NCI-H2196 (cell line): ENCODE data around the gene SMKR1.
"Not testable (repeated sequence)": the region's sequence is repeated elsewhere in the genome, so short reads cannot be mapped to it uniquely, and the experiment has no call there.

ENCODE experiments used
- DNase-seq: peaks from one replicate; lab custom pipeline; 2025; ENCODE audit not compliant: unreplicated experiment; lab: John Stamatoyannopoulos, UW

SMKR1 gene

GRCh38 chr7:129524405-129524804, 22.1 kb downstream of the SMKR1 start:
- not testable (repeated sequence) for DNase-seq

- DNase-seq: no peak
Measured at GRCh38 chr7:129525225-129525862, 23.0 kb downstream of the SMKR1 start.

GRCh38 chr7:129529643-129530042, 27.3 kb downstream of the SMKR1 start:
- DNase-seq: no peak

- DNase-seq: no peak
Measured at GRCh38 chr7:129530795-129531391, 28.6 kb downstream of the SMKR1 start.

- DNase-seq: no peak
Measured at GRCh38 chr7:129531721-129532120, 29.4 kb downstream of the SMKR1 start.

- DNase-seq: no peak
Measured at GRCh38 chr7:129532375-129532774, 30.0 kb downstream of the SMKR1 start.

- not testable (repeated sequence) for DNase-seq
Measured at GRCh38 chr7:129534558-129535274, 32.4 kb downstream of the SMKR1 start.

GRCh38 chr7:129535896-129536295, 33.6 kb downstream of the SMKR1 start:
- DNase-seq: no peak

GRCh38 chr7:129536323-129536722, 34.0 kb downstream of the SMKR1 start:
- no peak for DNase-seq

- DNase-seq: no peak
Measured at GRCh38 chr7:129538790-129539189, 36.5 kb downstream of the SMKR1 start.

GRCh38 chr7:129540340-129540739, 38.0 kb downstream of the SMKR1 start:
- no peak for DNase-seq

GRCh38 chr7:129544700-129545099, 42.4 kb downstream of the SMKR1 start:
- DNase-seq: no peak

GRCh38 chr7:129550693-129551360, 48.5 kb downstream of the SMKR1 start:
- DNase-seq: no peak

- DNase-seq: no peak
Measured at GRCh38 chr7:129553899-129554461, 51.6 kb downstream of the SMKR1 start.

GRCh38 chr7:129556607-129557133, 54.3 kb downstream of the SMKR1 start:
- no peak for DNase-seq

- no peak for DNase-seq
Measured at GRCh38 chr7:129557686-129558481, 55.6 kb downstream of the SMKR1 start.

- DNase-seq: no peak
Measured at GRCh38 chr7:129559564-129559963, 57.2 kb downstream of the SMKR1 start.

GRCh38 chr7:129560831-129561230, 58.5 kb downstream of the SMKR1 start:
- no peak for DNase-seq

GRCh38 chr7:129561677-129562359, 59.5 kb downstream of the SMKR1 start:
- no peak for DNase-seq
